Amygdala (tissue), 56 donors: ENCODE data around the gene PLD4.

Source experiments
- DNase-seq, 56 donors: peaks; one replicate each; lab custom pipeline; 2025; lab: John Stamatoyannopoulos, UW

PLD4 gene

GRCh38 chr14:104982548-104983230, 58.0 kb downstream of the PLD4 start:
- DNase-seq, result no peak
